ENCODE measurements around the gene ZNF236.

- TF ChIP-seq CTCF (conservative IDR thresholded peaks at IDR 0.05): no peak
- TF ChIP-seq ZFX (IDR thresholded peaks at IDR 0.05): no peak
Observed at GRCh38 chr18:76977684-76978232, 155.4 kb downstream of the ZNF236 start.
